GM21529 (cell line): Measurements from ENCODE around the gene RALGDS.
"Not testable (repeated sequence)": the region's sequence is repeated elsewhere in the genome, so short reads cannot be mapped to it uniquely, and the experiment has no call there.

Source experiments
- ATAC-seq: cut with Tn5 transposase; IDR thresholded peaks from one replicate; pipeline ENCODE4 v1.9.1; 2021; ENCODE audit not compliant: unreplicated experiment

RALGDS gene

DNA sequence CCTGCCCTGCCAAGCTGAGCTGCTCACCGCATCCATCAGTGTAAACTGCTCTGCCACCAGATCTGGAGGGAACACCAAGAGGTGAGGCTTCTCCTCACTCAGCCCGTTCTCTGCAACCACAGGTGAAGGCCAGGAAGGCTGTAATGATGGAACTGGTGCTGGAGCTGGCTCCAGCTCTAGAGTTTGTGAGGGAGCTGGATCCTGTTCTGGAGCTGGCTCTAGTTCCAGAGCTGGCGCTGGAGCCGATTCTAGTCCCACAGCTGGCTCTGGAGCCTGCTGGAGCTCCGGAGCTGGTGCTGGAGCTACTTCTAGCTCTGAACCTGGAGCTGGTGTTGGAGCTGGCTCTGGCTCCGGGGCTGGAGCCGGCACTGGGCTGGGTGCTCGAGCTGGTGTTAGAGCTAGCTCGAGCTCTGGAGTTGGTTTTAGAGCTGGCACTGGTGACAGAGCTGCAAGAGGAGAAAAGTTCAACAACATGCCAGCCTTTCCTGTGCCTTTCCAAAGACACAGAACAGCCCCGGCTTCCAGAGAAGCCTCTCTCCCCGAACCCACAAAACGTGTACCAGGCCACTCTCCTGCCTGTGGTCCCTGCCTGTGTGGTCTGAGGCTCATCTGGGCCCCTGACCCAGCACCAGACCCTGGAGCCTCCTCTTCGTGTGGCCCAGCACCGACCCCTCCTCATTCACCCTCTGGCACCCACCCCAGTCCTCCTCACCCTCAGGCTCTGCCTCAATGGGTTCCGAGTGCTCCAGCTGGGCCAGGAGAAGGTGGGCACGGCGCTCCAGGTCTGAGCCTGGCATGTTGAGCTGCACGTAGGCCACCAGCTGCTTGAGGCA, 12.9 kb downstream of the RALGDS start:
- ATAC-seq = no peak

DNA sequence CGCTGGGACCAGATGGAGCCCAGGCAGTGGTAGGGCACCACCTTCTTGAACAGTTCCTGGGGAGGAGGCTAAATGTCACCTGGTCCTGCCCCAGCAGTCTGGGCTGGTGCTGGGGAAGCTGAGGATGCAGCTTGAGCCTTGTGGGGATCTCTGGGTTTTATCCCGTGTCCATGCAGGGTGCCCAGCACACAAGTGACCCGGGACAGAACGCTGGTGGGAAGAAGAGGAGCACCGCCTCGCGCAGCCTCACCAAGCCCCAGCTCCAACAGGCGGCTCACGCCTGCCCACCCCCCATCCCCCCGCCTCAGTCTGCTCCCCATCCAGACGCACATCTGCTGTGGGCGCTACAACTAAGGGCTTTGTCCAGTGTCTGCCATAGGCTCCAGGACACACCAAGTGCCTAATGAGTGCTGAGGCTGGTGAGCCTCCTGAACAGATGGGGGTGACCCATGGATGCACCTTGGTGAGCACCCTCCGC, 13.8 kb downstream of the RALGDS start:
- no peak for ATAC-seq

GRCh38 chr9:133106511-133107244, 14.4 kb downstream of the RALGDS start:
- no peak for ATAC-seq

- no peak for ATAC-seq
Measured at GRCh38 chr9:133105461-133105770, 15.6 kb downstream of the RALGDS start.

- ATAC-seq = no peak
Measured at GRCh38 chr9:133104718-133105460, 16.2 kb downstream of the RALGDS start.

DNA sequence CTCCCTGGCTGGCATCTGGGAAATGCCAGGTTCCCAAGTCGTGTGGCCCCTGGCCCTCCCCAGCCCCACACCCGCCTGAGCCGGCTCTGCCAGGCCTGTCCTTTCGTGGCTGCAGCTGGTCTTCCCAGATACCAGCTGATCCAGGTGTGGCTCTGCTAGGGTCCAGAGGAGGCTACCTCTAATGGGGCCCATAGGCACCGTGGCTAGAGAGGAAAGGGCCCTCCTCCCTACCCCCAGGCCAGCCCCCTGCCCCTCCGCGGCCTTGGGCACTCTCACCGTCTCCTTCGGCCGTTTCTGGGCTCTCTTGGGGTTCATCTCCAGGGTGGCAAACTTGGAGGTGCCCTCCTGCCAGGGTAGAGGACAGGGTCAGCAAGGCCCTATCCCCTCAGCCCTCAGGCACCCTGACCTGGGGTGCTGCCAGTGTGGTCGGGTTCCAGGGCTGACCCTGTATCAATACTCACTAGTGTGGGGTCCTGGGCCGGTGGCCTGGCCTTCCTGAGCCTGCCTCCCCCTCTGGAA, 17.0 kb downstream of the RALGDS start:
- ATAC-seq = no peak

DNA sequence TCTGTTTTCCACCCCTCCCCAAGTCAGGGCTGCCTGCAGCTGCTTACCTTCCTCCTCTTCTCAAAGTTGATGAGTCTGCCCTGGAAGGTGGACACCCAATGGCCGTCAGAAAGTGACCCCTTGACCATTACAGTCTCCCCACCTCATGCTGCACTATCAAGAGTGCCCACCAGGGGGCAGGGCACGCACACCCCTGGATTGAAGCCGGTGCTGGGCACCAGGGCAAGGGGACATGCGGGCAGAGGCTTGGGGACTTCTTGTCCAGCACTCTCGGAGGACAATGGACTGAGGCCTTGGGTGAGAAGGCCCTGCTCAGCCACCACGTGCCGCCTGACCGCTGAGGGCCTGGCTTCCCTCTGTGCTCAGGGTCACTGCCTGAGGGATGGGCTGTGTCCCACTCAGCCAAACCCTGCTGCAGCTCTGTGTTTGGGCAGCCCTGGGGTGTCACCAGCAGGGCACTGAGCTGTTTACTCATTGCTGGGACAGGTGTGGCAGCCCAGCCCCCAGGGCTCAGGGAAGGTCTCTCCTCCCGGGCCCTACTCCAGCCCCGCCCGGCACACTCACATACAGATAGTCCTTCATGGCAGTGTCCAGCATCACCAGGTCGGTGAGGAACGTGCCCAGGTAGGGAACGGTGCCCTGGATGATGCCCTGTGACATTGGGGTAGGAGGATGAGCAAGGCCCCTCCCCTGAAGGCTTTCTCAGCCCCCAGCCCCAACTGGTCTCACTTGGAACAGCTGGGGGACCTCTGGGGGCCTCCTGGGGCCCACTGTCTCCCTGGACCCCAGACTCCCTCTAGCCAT, 17.7 kb downstream of the RALGDS start:
- no peak for ATAC-seq

DNA sequence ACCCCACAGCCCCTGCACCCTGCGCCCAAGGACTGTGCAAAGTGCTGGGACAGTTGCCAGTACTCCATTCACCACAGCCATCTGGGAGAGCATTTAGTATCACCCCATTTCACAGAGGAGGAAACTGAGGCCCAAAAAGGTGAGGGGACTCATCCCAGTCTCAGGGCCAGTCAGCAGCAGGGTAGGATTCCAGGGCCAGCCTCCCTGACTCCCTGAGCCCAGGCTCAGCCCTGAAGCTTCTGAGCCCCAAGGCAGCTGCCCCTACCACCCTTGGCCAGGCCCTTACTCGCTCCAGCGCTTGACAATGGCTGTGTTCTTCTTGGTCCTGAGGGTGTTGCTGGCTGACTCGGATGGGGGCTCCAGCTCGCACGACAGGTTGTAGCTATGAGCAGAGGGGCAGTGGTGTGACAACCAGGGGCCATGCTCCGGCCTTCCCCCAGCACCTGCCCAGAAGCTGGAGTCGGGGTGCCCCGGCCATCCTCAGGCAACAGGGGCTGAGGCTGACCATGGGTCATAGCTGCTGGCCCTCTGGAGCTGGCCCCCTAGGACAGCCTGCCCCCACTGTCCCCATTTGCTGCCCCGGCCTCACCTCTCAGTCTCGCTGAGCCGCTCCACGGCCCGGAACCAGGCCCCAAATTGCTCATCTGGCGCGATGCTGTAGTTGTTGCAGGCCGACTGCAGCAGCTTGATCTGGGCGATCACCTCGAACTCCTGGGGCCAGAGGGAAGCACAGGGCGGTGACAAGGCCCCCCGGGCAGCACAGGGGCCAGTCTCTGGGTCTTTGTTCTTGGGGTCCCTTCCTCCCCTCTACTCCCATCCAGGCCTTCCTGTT, 18.6 kb downstream of the RALGDS start:
- ATAC-seq = no peak

- ATAC-seq = no peak
Measured at GRCh38 chr9:133101356-133102189, 19.5 kb downstream of the RALGDS start.

- no peak for ATAC-seq
Measured at GRCh38 chr9:133100506-133101355, 20.3 kb downstream of the RALGDS start.

- ATAC-seq = no peak
Measured at GRCh38 chr9:133099726-133100505, 21.1 kb downstream of the RALGDS start.

DNA sequence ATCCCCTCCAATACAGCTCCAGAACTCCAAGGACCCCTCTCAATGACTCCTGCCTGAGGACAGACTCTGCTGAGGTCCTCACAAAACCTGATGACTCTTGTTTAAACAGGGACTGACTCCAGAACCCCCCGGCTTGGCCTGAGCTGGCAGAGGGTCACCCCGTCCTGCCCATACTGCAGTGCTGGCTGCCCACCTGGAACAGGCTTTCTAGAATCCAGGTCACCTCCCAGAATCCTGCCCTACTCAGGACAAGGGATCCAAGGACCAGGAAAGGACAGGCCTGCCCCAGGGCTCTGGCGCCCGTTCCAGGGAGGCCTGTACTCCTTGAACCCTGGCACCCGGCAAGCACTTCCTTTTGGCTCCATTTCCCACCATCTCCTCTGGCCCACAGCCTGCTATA, 22.2 kb downstream of the RALGDS start:
- no peak for ATAC-seq

- ATAC-seq = no peak
Measured at GRCh38 chr9:133098104-133098754, 22.8 kb downstream of the RALGDS start.

DNA sequence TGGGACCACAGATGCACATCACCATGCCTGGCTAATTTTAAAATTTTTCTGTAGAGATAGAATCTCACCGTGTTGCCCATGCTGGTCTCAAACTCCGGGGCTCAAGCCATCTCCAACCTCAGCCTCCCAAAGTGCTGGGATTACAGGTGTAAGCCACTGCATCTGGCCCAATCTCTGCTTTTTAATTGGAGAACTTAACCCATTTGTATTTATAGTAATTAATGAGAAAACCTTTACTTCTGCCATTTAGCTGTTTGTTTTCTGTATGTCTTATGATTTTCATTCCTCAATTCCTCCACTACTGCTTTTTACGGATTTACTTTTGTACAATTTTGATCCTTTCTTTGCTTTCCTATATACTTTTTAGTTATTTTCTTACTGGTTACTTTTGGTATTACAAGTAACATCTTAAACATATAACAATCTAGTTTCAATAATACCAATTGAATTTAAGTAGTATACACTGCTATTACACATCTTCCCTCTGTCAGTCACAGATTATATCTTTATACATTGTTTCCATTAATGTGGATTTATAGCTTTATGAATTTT, 26.1 kb downstream of the RALGDS start:
- ATAC-seq = no peak

DNA sequence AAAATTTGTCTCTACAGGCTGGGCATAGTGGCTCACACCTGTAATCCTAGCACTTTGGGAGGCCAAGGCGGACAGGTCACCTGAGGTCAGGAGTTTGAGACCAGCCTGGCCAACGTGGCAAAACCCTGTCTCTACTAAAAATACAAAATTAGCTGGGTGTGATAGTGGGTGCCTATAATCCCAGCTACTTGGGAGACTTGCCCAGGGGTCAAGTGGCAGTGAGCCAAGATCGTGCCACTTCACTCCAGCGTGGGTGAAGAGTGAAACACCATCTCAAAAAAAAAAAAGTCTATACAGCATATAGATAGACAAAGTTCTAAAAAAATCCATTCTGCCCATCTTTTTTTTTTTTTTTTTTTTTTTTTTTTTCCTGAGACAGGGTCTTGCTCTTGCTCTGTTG, 26.7 kb downstream of the RALGDS start:
- ATAC-seq = not testable (repeated sequence)

DNA sequence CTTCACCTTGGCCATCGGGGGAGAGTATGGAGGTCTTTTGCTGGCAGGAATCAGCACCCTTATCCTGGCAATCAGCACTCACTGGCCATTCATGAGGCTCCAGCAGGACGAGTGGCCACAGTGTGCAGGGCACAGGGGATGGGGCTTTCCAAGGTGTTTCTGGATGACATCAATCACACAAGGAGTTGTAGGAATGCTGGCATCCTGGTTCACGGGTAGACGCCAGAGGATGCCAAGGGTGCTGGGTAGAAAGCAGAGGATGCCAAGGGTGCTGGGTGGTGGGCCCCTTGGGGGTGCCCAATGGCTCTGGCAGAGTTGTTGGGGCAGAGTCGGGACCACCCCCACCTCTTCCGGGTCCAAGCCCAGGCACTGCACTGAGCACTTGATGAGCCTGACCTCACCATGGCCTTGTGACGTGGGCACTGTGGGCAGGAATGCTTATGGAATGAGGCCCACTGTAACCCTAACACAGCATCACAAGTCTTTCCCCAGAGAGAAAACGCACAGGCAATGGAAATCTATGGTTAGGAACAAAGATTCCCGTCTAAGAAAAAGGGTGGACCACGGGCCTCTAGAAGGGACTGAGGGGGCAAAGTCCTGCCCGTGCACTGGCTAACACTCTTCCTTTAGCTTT, 30.2 kb downstream of the RALGDS start:
- no peak for ATAC-seq
